Fibroblast of skin of abdomen (primary cell): ENCODE measurements around the gene CDK8.

ENCODE experiments used
- DNase-seq: peaks from one replicate; pipeline ENCODE4 v3.0.0-alpha.2; 2013

Gene CDK8

DNA sequence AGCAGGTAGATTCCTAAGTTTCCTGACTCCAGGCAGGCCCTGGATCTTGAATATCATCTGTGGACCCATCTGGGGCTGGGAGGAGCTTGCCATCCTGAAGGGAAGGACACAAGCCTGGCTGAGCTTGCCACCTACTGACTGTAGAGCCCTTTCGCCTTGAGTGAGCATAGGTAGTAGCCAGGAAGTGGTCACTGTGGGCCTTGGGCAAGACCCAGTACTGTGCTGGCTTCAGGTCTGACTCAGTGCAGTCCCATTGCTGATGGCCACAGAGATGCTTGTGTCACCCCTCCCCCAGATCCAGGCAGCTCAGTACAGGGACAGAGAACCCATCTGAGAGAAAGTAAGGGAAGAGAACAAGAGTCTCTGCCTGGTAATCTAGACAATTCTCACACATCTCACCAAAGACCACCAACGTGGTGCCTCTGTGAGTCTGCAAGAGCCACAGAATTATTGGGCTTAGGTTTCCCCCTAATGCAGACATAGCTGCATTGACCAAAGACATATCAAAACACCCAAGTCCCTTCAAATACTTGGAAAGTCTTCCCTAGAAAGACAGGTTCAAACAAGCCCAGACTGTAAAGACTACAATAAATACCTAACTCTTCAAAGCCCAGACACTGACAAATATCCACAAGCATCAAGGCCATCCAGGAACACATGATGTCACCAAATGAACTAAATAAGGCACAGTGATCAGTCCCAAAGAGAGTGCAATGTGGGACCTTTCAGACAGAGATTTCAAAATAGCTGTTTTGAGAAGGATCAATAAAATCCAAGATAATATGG lies 195.3 kb downstream of the CDK8 start:
- DNase-seq, result no peak
